Stimulated activated CD4-positive, alpha-beta T cell treated with anti-CD3 and anti-CD28 coated beads, Interleukin-15, amount 100 ng/mL, for 1 hour (primary cell): ENCODE measurements around the gene HERC5.
"Not testable (repeated sequence)": the region's sequence is repeated elsewhere in the genome, so short reads cannot be mapped to it uniquely, and the experiment has no call there.

ENCODE experiments used
- DNase-seq, 2 donors: peaks; one replicate each; pipeline ENCODE4 v3.0.0-alpha.2; 2020; ENCODE audit warnings: low read depth in 1 of 2, low spot score in 1 of 2

HERC5 gene

DNA sequence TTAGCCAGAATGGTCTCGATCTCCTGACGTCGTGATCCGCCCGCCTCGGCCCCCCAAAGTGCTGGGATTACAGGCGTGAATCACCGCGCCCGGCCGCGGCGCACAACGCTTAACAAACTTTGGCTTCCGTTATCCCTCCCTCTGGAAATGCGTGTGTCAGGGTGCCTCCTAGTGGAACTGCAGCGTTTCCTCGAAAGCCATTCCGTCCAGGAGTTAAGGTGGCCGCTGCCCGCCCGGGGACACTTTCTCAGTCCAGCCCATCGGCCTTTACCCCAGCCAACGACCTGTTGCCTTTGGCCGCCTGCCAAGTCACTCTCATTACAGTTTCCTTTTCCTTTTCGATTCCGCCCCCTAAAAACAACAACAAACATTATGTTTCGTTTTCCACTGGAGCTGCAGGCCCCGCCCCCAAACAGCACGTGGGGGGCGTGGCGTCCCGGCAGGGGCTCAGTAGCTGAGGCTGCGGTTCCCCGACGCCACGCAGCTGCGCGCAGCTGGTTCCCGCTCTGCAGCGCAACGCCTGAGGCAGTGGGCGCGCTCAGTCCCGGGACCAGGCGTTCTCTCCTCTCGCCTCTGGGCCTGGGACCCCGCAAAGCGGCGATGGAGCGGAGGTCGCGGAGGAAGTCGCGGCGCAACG lies at the start of gene HERC5:
Gene HERC5 (plus strand): TSS at position 450 of the 637 bp plus-strand sequence. CDS start 151 bp downstream, at position 601.
- peak; percentile 79 to 83 for DNase-seq

DNA sequence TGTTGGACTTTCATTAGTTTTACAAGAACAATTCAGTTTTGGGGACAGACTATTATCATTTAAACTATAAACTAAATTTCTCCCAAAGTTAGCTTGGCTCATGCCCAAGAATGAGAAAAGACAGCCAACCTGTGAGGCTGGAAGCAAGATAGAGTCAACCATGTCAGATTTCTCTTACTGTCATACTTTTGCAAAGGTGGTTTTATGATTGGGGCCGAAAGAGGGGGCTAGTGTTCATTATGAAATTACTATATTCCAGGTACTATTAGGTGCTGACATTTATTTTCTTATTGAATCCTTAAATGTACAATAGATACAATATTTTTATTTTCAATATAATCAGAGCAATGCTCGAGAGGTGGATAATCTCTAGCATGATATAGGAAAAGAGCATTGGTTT lies 47.7 kb upstream of the HERC5 start:
- DNase-seq: no peak

DNA sequence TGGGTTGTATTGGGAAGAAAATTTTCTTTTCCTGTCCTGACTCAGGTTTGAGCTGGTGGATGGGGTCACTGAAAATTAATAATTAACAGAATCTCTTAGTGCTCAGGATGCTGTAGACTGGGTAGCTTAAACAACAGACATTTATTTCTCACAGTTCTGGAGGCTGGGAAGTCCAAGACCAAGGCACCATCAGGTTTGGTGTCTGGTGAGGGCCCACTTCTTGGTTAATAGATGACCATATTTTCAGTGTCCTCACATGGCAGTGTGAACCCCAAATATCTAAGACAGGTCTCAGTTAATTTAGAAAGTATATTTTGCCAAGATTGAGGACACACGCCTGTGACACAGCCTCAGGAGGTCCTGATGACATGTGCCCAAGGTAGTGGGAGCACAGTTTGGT lies 47.1 kb upstream of the HERC5 start:
- DNase-seq: no peak

DNA sequence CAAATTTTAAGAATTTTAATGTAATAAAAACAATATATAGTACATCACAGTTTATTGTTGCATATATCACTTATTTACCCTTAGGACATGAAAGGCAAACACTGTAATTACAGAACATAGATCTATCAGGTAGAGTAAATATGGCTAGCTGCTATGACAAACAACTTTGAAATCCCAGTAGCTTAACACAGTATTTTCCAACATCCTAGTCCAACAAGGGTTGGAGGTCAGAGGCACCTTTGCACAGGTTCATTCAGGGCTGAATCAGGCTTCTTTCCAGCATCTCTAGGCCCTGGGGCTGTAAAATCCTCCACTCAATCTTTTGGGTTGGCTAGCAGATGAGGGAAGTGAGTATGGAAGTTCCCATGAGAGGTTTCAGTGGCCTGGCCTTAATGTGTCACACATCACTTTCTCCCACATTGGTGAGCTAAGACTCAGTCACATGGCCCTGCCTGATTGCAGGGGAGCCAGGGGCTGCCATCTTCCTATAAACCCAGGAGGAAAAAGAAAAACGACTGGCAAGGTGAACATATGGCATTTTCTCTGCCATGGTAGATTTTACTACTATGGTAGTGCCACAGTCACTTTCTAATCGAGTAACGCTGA lies 45.3 kb upstream of the HERC5 start:
- DNase-seq: no peak

DNA sequence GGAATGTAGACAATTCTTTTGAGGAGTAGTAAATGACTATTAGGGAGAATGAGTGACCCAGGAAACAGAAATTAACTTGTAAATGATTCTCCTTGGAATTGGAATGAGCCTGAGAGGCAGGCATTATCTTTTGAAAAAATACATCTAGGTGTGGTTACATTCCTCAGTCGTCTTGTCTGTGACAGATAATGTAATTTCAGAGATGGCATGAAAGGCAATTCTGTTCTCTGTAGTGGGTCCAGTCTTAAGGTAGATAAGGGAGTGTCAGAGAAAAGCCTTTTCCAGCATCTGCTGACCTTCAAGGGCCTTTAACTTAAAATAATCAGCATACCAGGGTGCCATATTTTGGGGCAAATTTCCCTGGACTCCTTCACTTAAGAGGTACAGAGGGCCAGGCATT lies 43.1 kb upstream of the HERC5 start:
- DNase-seq: no peak

DNA sequence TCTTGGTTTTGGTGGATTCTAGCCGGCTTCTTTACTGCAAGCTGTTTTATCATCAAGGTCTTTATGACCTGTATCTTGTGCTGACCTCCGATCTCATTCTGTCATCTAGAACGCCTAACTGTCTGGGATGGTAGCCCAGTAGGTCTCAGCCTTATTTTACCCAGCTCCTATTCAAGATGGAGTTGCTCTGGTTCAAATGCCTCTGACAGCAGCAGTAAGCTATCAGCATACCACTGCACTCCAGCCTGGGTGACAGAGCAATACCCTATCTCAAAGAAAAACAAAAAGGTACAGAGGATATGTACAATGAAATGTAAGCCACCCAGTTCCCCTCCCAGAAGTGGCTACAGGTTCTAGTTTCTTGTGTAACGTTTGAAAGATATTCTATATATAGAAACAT lies 42.2 kb upstream of the HERC5 start:
- no peak for DNase-seq

DNA sequence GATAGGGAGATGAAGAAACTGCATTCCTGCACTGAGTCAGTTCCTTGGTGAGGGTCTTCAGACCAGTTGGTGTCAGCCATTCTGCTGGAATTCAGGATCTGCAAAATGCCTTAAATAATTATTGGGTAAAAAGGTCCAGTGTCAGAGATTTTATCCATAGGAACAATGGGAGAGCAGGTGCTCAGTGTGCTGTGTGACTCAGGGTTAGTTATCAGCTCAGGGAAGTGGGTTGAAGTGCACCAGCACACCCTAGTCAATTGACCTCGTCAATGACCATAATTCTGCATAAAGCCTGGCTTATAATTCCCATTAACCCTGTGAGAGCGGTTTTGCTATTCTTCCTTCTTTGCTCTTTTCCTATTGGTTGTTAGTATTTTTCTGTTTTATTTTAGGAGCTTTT lies 40.9 kb upstream of the HERC5 start:
- DNase-seq: no peak

DNA sequence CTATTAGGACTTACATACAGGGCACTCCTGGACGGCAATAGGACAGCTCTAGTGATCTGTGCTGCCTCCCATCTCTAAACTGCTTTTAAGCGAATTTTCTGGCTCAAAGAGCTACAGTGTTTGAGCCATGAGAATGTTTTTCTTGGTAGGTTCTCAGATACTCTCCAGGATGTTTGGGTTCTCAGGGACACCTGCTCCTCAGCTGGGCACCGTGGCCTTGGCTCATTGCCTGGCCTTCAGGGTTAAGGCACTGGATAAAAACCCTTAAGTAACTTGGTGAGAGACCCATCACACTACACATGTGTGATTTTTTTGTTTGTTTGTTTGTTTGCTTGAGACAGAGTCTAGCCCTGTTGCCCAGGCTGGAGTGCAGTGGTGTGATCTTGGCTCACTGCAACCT lies 38.5 kb upstream of the HERC5 start:
- DNase-seq: no peak

DNA sequence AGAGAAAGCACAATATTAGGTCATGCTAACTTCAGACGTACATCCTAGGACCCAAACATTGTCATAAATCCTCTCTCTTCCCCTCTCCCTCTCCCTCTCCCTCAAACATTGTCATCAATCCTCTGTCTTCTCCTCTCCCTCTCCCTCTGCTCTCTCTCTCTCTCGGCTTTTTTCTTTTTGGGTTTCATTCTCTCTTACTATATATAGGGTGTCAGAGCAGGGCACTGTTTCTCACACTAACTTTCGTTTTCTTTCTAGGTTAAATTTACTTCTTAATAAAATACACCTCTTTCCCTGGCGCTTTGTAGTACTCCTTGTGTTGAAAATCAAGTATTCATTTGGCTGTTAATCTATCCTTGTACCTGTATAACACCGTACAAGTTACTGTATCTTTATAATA lies 37.0 kb upstream of the HERC5 start:
- DNase-seq: no peak

DNA sequence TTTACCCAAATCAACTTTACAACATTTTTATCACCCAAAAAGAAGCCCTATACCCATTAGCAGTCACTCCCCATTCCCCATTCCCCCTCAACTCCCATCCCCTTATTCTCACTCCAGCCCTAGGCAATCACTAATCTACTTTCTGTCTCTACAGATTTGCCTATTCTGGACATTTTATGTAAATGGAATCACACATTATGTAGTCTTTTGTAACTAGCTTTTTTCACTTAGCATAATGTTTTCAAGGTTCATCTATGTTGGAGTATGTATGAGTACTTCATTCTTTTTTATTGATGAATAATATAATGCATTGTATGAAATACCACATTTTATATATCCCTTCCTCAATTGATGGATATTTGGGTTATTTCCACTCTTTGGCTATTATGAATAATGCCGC lies 36.1 kb upstream of the HERC5 start:
- DNase-seq: no peak

DNA sequence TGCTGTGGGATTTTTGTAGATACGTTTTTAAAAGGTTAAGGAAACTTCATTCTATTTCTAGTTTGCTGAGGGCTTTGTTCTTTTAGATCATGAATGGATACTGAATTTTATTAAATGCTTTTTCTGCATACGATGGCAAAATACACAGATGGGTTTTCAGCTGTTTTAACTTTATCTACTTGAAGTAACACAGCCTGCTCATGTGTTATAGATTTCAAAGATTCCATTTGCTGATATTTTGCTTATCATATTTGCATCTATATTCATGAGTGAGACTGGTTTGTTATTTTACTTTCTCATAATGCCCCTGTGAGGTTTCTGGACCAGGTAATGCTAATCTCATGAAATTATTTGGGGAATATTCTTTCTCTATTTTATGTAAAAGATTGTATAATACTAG lies 34.5 kb upstream of the HERC5 start:
- DNase-seq: no peak

DNA sequence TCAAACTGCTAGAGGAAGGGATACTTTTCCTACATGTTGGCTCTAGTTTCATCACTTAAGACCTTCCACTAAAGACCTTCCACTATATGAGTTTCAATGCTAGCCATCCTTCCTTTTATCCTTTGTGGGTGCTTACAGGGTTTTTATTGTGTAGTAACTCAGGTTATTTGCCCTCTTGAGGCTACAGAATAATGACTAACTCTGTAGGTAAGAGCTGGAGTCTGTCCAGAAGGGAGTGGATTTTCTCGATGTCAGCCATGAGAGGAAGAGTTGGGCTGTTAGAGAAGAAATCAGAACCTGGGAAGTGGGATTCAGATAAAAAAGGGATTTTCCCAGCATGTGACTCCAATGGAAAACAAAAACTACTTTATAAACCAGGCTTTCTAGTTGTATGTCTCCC lies 27.5 kb upstream of the HERC5 start:
- DNase-seq: no peak

DNA sequence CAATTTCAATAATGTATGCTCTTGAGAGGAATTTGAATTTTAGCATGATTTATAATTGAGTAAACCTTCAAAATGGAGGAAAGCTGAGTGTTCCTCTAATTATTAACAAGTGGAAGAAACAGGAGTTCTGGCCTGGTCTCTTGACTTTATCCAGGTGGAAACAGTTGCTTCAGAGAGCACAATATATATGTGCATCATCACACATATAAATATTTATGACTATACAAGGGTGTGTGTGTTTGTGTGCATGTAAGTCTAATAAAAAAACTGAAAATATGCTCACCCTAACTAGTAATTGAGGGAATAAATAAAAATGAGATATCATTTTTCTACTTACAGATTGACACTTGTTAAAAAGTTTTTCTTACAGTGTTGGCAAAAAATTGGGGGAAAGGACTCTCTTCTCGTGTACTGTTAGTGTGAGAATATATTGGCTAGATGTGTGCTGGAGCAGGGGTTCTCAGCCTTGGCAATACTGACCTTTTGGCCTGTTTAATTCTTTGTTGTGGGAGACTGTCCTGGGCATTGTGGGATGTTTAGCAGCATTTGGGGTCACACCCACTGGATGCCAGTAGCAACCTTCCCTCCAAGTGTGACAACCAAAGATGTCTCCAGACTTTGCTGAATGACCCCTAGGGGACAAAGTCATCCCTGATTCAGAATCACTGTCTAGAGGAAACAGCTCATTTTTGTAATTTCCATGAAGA lies 20.8 kb upstream of the HERC5 start:
- no peak for DNase-seq

DNA sequence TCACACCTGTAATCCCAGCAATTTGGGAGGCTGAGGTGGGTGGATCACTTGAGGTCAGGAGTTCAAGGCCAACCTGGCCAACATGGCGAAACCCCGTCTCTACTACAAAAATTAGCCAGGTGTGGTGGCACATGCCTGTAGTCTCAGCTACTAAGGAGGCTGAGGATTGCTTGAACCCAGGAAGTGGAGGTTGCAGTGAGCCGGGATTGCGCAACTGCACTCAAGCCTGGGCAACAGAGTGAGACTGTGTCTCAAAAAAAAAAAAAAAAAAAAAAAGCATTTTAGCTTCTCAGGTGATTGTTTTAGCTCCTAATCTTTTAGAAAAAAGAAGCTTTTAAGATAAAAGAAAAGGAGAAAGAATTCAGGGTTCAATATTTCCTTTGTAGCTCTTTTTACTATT lies 19.0 kb upstream of the HERC5 start:
- not testable (repeated sequence) for DNase-seq

DNA sequence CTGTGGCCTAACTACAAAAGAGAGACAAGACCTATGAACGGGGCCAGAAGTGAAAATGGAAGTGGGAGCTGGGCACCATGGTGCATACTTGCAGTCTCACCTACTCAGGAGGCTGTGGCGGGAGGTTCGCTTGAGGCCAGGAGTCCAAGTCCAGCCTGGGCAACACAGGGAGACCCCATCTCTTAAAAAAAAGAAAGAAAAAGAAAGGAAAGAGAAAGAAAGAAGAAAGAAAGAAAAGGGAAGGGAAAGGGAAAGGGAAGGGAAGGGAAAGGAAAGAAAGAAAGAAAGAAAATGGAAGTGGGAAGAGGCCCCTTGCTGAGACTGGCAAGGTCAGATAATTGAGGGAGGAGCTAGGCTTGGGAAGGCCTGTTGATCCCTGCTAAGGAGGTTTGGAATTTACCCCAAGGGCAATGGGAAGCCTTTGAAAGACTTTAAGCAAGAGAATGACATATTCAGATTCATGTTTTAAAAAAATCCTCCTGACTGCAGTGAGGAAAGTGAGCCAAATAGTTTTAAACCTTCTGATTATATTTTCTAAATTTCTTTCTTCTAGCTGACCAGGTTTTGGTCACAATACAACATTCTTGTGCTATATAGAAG lies 17.7 kb upstream of the HERC5 start:
- no peak for DNase-seq

DNA sequence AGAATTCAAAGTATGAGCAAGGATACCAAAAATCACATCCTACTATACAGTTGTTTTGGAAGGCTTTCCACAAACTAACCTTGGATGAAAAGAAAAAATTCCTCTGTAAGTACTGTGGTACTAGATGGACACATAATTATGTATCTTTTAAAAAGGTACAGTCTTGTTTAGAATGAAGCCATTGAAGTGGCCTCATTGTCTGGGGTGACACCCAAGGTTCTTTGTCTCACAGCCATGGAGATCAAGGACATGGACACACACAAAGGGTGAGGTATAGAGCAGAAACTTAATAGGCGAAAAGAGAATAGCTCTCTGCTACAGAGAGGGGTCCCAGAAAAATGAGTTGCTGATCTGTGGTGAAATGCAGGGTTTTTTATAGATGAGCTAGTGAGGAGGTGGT lies 16.8 kb upstream of the HERC5 start:
- DNase-seq: no peak

DNA sequence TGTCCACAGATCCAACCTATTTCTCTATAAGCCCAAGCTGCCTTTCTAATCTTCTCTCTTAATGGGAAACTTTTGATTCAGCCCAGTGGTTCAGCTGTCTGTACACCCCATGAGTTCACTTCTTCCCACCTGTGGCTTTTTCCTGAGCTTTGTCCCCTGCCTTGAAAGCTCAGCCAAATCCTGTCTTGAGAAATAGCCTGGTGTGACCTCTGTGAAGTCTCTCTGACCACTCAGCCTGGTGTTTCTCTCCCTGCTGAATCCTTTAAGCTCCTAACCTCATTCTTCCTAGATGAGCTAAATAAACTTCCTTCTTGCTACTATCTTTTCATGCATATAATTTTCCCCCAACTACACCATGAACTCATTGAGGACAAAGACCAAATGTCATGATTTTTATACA lies 15.2 kb upstream of the HERC5 start:
- DNase-seq: no peak

DNA sequence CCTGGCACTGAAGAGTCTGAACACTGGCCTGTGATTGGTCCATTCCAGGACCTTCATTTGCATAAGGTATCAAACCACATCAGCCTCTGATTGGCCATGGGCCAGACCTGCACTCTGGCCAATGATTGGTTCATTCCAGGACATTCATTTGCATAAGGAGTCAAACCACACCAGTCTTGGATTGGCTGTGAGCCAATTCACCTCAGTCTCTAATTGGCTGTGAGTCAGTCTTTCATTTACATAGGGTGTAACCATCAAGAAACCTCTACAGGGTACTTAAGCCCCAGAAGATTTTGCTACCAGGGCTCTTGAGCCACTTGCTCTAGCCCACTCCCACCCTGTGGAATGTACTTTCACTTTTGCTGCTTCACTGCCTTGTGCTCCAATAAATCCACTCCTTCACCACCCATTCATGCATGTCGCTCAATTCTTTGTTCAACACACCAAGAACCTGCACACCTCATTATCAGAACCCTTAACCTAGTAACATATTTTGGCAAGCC lies 14.2 kb upstream of the HERC5 start:
- DNase-seq: no peak

DNA sequence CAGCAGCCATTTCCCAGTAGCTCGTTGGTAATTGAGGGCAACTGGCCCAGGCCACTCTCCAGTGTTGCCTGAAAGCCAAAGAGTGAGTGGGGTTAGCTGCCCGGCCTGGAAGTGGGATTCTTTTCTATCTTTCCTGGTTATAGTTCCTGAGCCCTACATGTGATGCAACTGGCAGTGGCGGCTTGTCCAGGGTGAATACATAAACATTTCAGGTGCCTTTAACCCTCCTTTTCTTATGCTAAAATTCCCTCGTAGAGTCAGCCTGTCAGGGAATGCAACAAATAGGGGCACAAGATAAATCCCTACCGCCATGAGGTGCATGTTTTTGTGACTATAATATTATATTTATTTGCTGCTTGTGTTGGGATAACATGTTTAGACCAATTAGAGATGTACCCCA lies 13.4 kb upstream of the HERC5 start:
- no peak for DNase-seq

DNA sequence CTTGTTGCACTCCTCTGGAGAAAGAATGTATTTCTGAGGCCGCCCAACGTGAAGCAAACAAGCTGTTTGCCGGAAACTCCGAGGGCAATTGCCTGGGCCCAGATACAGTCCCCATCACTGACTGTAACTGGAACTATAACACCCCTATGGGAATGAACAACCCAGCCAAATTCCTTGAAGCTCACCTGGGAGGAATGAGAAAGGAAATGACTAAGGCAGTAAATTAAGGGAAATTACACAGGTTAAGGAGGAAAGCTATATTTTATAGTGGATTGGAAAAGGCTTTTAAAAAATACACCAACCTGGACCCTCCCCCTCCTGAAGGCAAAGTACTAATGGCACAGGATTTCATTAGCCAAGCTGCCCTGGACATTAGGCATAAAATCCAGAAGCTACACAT lies 11.7 kb upstream of the HERC5 start:
- DNase-seq: no peak

DNA sequence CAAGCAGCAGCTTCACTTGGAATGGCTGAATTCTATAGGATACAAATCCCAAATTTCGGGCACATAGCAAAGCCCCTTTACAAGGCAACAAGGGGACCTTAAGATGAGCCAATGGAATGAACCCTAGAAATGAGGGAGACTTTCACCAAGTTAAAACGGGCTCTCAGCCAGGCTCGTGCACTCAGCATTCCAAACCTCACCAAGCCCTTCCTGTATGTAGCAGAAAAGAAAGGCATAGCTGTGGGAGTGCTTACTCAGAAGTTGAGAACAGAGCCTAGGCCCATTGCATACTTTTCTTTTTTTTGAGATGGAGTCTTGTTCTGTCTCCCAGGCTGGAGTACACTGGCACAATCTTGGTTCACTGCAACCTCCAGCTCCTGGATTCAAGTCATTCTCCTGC lies 10.8 kb upstream of the HERC5 start:
- no peak for DNase-seq
